ENCODE results near the gene ACY1. TPM values are rescaled to one million over a fixed set of nuclear protein-coding genes. Genes with fewer than 3 reads are reported as not detected.

ACY1 gene
- polyA plus RNA-seq, 1 of the 3 experiments (the other 2 are of a cell fraction): 93.0 TPM

GRCh38 chr3:51986010-51986947 lies 2.9 kb downstream of the ACY1 start:
- Histone ChIP-seq H3K27me3 (ENCODE audit: insufficient read depth) (no peaks in the 10 kb centered on the region), H3K36me3 (replicated peaks in 1 of 2; ENCODE audit: control insufficient read depth in 1 of 2, insufficient read depth in 2 of 2, low read length in 1 of 2) (no peaks in the 10 kb centered on the region), H3K27ac (ENCODE audit: low read depth in 2 of 2, low read length in 1 of 2) (no peak overlapping the region; a peak in 1 of 4 replicates), H3K9me3 (no peaks in the 10 kb centered on the region), H3K4me1 (ENCODE audit: control insufficient read depth in 1 of 2, insufficient read depth in 2 of 2, low read depth in 1 of 2, low read length in 1 of 2) (peaks cover 5 to 20% of the 10 kb centered on the region in 2 experiments; a peak in 3 of 4 replicates), H3K9me2 (no peaks in the 10 kb centered on the region), H3K4me2 (no peak overlapping the region), H3K79me2 (ENCODE audit: insufficient read depth) (peaks cover 26% of the 10 kb centered on the region), H3F3A (replicated peaks; ENCODE audit: insufficient read depth) (peaks cover 35% of the 10 kb centered on the region), H2AFZ (ENCODE audit: low read depth) (no peak overlapping the region), H3K9ac (no peak overlapping the region), H4K20me1 (ENCODE audit: insufficient read depth) (no peaks in the 10 kb centered on the region), H3K4me3 (ENCODE audit: low read depth in 2 of 2, low read length in 1 of 2) (no peak overlapping the region)
- POLR2A ChIA-PET: interaction anchor here (0.7 to 1.7 kb wide), 2 partner anchors 10 to 19 kb away, joined by 3 to 13 read pairs; partner anchors contain the start of gene RPL29
- WGBS (ENCODE audit: low lambda C conversion rate): 91% methylated on average over 9 of the region's 12 CpGs
- TF ChIP-seq FOSL2 (IDR thresholded peaks at IDR 0.05; ENCODE audit: borderline replicate concordance, low read depth) (no peak), ELF1 (IDR thresholded peaks at IDR 0.05) (no peak), POLR2AphosphoS5 (IDR thresholded peaks at IDR 0.05; ENCODE audit: low read depth, low read length) (no peak), PBX3 (IDR thresholded peaks at IDR 0.05) (no peak), TCF12 (IDR thresholded peaks at IDR 0.05) (no peak), NFIC (IDR thresholded peaks at IDR 0.05; ENCODE audit: borderline replicate concordance) (no peak), CHD2 (IDR thresholded peaks at IDR 0.05; ENCODE audit: low read length, partially characterized antibody) (no peak)
- TF ChIP-seq, protein P1, sequence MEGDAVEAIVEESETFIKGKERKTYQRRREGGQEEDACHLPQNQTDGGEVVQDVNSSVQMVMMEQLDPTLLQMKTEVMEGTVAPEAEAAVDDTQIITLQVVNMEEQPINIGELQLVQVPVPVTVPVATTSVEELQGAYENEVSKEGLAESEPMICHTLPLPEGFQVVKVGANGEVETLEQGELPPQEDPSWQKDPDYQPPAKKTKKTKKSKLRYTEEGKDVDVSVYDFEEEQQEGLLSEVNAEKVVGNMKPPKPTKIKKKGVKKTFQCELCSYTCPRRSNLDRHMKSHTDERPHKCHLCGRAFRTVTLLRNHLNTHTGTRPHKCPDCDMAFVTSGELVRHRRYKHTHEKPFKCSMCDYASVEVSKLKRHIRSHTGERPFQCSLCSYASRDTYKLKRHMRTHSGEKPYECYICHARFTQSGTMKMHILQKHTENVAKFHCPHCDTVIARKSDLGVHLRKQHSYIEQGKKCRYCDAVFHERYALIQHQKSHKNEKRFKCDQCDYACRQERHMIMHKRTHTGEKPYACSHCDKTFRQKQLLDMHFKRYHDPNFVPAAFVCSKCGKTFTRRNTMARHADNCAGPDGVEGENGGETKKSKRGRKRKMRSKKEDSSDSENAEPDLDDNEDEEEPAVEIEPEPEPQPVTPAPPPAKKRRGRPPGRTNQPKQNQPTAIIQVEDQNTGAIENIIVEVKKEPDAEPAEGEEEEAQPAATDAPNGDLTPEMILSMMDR (IDR thresholded peaks at IDR 0.05): no peak
- TF ChIP-seq, protein P2, sequence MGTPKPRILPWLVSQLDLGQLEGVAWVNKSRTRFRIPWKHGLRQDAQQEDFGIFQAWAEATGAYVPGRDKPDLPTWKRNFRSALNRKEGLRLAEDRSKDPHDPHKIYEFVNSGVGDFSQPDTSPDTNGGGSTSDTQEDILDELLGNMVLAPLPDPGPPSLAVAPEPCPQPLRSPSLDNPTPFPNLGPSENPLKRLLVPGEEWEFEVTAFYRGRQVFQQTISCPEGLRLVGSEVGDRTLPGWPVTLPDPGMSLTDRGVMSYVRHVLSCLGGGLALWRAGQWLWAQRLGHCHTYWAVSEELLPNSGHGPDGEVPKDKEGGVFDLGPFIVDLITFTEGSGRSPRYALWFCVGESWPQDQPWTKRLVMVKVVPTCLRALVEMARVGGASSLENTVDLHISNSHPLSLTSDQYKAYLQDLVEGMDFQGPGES (IDR thresholded peaks at IDR 0.05; ENCODE audit: low read depth, low read length): no peak
- no peak for DNase-seq
- CTCF ChIA-PET: interaction anchor here (0.6 to 1.6 kb wide), 4 partner anchors 12 to 88 kb away, joined by 3 read pairs; partner anchors contain the start of genes ABHD14A and RRP9

GRCh38 chr3:51987568-51987967 lies 4.2 kb downstream of the ACY1 start:
- Histone ChIP-seq H3K4me2 (no peak overlapping the region), H3K27me3 (ENCODE audit: insufficient read depth) (no peaks in the 10 kb centered on the region), H3K27ac (ENCODE audit: low read depth in 2 of 2, low read length in 1 of 2) (no peak overlapping the region), H3K9me2 (no peaks in the 10 kb centered on the region), H3K9me3 (no peaks in the 10 kb centered on the region), H3K4me1 (ENCODE audit: control insufficient read depth in 1 of 2, insufficient read depth in 2 of 2, low read depth in 1 of 2, low read length in 1 of 2) (peaks cover 5 to 22% of the 10 kb centered on the region in 2 experiments; a peak in 3 of 4 replicates), H3F3A (replicated peaks; ENCODE audit: insufficient read depth) (peaks cover 40% of the 10 kb centered on the region), H3K79me2 (ENCODE audit: insufficient read depth) (peaks cover 26% of the 10 kb centered on the region), H3K9ac (no peak overlapping the region), H3K4me3 (ENCODE audit: low read depth in 2 of 2, low read length in 1 of 2) (no peak overlapping the region), H2AFZ (ENCODE audit: low read depth) (no peak overlapping the region), H3K36me3 (replicated peaks in 1 of 2; ENCODE audit: control insufficient read depth in 1 of 2, insufficient read depth in 2 of 2, low read length in 1 of 2) (peaks cover 6 to 8% of the 10 kb centered on the region in 2 experiments), H4K20me1 (ENCODE audit: insufficient read depth) (0 out of 2 replicates have a peak, but pooled peaks cover 8% of the 10 kb centered on the region)
- no peak for DNase-seq
- no peak for TF ChIP-seq EZH2phosphoT487 (IDR thresholded peaks at IDR 0.05; ENCODE audit: borderline replicate concordance, low read depth)
- TF ChIP-seq, protein P2 (IDR thresholded peaks at IDR 0.05; ENCODE audit: low read depth, low read length): no peak
- TF ChIP-seq YY1 (IDR thresholded peaks at IDR 0.05; ENCODE audit: low read depth): no peak
- ChIA-PET CTCF (interaction anchor here (1.6 kb wide), 1 partner anchor 46 kb away, joined by 3 read pairs; the partner anchor contains the start of gene RRP9), POLR2A (interaction anchor here (1.7 kb wide), 1 partner anchor 8 kb away, joined by 13 read pairs; the partner anchor contains the start of gene RPL29)
- WGBS (ENCODE audit: low lambda C conversion rate): 90% methylated on average over 7 of the region's 7 CpGs
